BJ (cell line): ENCODE data around the gene COL5A2. TPM values are rescaled to one million over a fixed set of nuclear protein-coding genes. Genes with fewer than 3 reads are reported as not detected.

Experiments
- CTCF ChIA-PET: fragments of 350-600 bp; formaldehyde crosslinking; extraction: SDS; loops from one replicate; lab custom pipeline; 2021; ENCODE audit warnings: antibody characterized with exemption, inconsistent platforms; lab: Yijun Ruan, JAX
- POLR2A ChIA-PET: fragments of 300-600 bp; sonication (Branson Sonifier 250); formaldehyde crosslinking; extraction: SDS; loops from one replicate; lab custom pipeline; 2021; ENCODE audit warnings: antibody characterized with exemption; lab: Charles Lee
- DNase-seq: peaks from one replicate; pipeline ENCODE4 v3.0.0-alpha.2; 2011; ENCODE audit warnings: low read depth
- H3K27me3 ChIP-seq: 2 replicates; pipeline ENCODE4 v1.6.0; 2011; ENCODE audit warnings: low read length; ENCODE audit not compliant: control insufficient read depth, insufficient read depth
- H3K36me3 ChIP-seq: 2 replicates; pipeline ENCODE4 v1.5.1; 2011; ENCODE audit warnings: low read length; ENCODE audit not compliant: control insufficient read depth, insufficient read depth
- H3K4me3 ChIP-seq: 2 replicates; pipeline ENCODE4 v1.5.1; 2011; ENCODE audit warnings: low read depth, mild to moderate bottlenecking, control low read depth, low read length
- polyA plus RNA-seq: library from polyadenylated mRNA; depleted of rRNA; stranded (reverse); fragments of >200 nt; gene quantifications from 2 replicates; pipeline ENCODE4 v1.2.3, GENCODE V29; 2011
- TF ChIP-seq, protein P1 (sequence below): IDR thresholded peaks from 2 replicates; pipeline ENCODE4 v1.5.1; 2011; ENCODE audit warnings: low read depth, mild to moderate bottlenecking, control low read depth, inconsistent platforms, low read length, moderate library complexity; ENCODE audit not compliant: insufficient read depth

The COL5A2 gene
- polyA plus RNA-seq, 1 experiment, result 351 TPM

GRCh38 chr2:189146553-189146952 lies 33.0 kb downstream of the COL5A2 start:
- CTCF ChIA-PET, result no interaction called here

GRCh38 chr2:189144700-189145211 lies 34.8 kb downstream of the COL5A2 start:
- CTCF ChIA-PET, result no interaction called here
- peak; percentile 77 for DNase-seq

More at GRCh38 chr2:189146553-189146952, 33.0 kb downstream of the COL5A2 start:
- Histone ChIP-seq H3K27me3 (no peaks in the 10 kb centered on the region), H3K4me3 (no peak overlapping the region), H3K36me3 (no peaks in the 10 kb centered on the region)
- POLR2A ChIA-PET, result no interaction called here
- TF ChIP-seq, protein P1, sequence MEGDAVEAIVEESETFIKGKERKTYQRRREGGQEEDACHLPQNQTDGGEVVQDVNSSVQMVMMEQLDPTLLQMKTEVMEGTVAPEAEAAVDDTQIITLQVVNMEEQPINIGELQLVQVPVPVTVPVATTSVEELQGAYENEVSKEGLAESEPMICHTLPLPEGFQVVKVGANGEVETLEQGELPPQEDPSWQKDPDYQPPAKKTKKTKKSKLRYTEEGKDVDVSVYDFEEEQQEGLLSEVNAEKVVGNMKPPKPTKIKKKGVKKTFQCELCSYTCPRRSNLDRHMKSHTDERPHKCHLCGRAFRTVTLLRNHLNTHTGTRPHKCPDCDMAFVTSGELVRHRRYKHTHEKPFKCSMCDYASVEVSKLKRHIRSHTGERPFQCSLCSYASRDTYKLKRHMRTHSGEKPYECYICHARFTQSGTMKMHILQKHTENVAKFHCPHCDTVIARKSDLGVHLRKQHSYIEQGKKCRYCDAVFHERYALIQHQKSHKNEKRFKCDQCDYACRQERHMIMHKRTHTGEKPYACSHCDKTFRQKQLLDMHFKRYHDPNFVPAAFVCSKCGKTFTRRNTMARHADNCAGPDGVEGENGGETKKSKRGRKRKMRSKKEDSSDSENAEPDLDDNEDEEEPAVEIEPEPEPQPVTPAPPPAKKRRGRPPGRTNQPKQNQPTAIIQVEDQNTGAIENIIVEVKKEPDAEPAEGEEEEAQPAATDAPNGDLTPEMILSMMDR, result no peak
- no peak for DNase-seq

DNA sequence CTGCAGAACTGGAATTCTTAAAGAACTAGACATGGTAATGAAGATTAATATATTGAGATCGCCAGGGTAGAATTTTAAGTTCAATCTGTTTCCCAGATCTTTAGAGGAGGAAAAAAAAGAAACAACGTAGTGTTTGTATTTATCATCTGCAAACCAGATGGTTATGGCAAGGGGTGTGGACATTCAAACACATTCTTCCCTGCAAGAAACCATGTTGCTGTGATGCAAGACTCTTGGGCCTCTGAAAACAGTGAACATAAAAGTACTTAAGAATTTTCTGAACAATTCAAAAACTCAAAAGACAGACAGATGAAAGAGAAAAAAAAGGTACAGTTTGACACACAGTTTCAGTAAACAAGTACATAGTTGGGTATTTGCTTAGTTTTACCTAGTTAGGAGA lies 35.6 kb downstream of the COL5A2 start:
- no peak overlapping the region; the same call in 1 of the 2 replicates for H3K4me3 ChIP-seq
- TF ChIP-seq, protein P1, result no peak
- CTCF ChIA-PET, result interaction anchor here (0.9 to 2.5 kb wide), 9 partner anchors 8 to 143 kb away, joined by 3 to 11 read pairs (median 5); partner anchors contain the start of gene COL5A2
- no peaks in the 10 kb centered on the region for H3K36me3 ChIP-seq
- H3K27me3 ChIP-seq, result no peaks in the 10 kb centered on the region
- POLR2A ChIA-PET, result no interaction called here
- peak; percentile 81 for DNase-seq

More at GRCh38 chr2:189144700-189145211, 34.8 kb downstream of the COL5A2 start:
- POLR2A ChIA-PET, result no interaction called here
- Histone ChIP-seq H3K27me3 (no peaks in the 10 kb centered on the region), H3K36me3 (no peaks in the 10 kb centered on the region), H3K4me3 (no peak overlapping the region)
- TF ChIP-seq, protein P1, result no peak

DNA sequence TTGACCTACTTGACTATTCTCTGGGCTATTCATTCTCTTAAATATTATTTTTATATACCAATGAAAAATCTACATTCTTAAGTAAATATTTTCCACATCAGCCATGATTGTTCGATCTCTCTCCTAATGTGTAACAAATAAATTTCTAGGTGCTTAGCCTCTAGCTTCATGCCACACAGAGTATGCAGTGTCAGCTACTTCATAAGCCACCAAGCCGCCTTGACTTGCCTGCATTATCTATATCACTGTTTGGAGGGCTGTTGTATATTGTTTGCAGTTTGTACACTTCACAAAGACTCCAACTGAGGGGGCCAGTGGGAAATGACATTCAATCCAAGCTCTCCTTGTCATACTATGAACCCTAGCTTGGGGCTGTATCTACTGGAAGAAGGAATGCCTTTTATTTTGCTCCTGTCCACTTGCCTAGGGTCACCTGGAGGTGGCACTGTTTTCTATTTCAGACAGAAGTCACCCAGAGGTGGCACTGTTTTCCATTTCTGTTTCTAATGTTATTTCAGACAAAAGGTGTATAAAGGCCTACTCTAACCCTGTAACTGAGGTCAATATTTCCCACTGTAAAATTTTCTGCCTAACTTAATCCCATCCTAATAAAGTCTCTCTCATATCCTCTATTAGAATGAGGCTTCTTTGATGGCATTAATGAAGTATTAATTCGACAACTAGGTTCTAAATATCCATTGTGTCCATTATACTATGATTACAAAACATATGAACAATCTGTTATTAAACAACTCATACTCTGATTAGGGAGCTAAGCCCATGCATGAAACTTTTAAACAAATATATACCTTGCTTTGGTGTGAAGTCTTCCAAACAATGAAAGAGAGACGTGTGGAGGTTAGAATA lies 36.4 kb downstream of the COL5A2 start:
- CTCF ChIA-PET, result interaction anchor here (0.6 to 2.5 kb wide), 13 partner anchors 9 to 144 kb away, joined by 3 to 11 read pairs (median 4); partner anchors contain the start of gene COL5A2
- H3K36me3 ChIP-seq, result no peaks in the 10 kb centered on the region
- H3K27me3 ChIP-seq, result no peaks in the 10 kb centered on the region
- no peak overlapping the region for H3K4me3 ChIP-seq
- POLR2A ChIA-PET, result no interaction called here
- DNase-seq, result no peak
- TF ChIP-seq, protein P1, result peak; percentile 55

DNA sequence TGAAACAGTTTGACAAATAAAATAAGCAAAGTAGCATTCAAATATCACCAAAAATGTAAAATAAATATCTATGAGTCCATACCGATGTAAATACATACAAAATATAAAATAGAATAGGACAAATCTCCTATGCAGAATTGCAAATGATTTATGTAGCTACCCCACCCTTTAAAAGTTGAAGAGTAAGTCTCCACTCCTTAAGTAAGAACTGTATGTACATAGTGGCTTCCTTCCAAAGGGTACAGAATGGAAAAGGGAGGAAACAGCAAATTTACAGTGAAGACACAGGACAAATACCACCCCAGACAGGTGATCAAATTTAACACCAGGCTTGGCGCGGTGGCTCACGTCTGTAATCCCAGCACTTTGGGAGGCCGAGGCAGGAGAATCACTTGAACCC lies 40.8 kb downstream of the COL5A2 start:
- no peak overlapping the region for H3K4me3 ChIP-seq
- DNase-seq, result no peak
- ChIA-PET POLR2A (no interaction called here), CTCF (no interaction called here)
- TF ChIP-seq, protein P1, result no peak
- no peaks in the 10 kb centered on the region for H3K36me3 ChIP-seq
- no peaks in the 10 kb centered on the region for H3K27me3 ChIP-seq
